Measurements from ENCODE around the gene RAP2A.

DNA sequence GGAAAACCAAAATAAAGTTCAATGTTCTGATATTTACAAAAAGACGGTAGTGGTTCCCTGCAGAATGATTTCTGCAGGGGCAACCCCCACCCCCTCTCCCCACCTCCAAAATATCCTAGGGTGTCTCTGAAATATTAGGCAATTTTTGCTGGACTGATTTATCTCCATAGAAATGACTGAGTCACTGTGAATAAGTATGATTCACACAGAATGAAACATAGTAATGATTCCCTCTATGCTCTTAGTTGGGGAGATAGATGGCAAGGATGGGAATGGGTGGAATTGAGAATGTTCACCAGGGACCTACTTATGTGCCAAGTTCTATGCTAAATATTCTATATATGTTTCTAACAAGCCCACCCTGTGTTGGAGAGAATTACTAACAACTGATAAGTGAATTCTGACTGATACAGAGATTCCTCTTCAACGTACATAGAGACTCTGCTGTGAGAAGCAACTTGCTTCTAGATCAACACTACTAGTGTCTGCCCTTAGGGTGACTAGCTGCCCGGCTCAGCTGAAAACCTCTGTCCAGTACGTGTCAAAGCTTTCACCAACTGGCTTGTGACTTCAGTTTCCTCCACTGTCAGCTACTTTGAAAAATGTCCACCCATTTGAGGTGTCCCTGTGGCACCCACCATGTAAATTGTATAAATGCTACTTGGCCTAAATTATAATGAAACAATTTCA is 38.4 kb upstream of the RAP2A start:
- TF ChIP-seq ZBED1 (IDR thresholded peaks at IDR 0.05; ENCODE audit: borderline replicate concordance) (no peak), MAX (IDR thresholded peaks at IDR 0.05; ENCODE audit: low read depth, low read length) (no peak), RCOR1 (conservative IDR thresholded peaks at IDR 0.05; ENCODE audit: low read depth, low read length) (no peak), TAF1 (IDR thresholded peaks at IDR 0.05; ENCODE audit: borderline replicate concordance, low read depth, low read length) (no peak), HDAC2 (IDR thresholded peaks at IDR 0.05) (no peak), PML (IDR thresholded peaks at IDR 0.05; ENCODE audit: low read length) (no peak), CTCF (IDR thresholded peaks at IDR 0.05 in 2 of 3, conservative IDR thresholded peaks at IDR 0.05 in 1 of 3; ENCODE audit: control insufficient read depth in 2 of 3, extremely low read depth in 1 of 3, insufficient read depth in 1 of 3, low read depth in 3 of 3, low read length in 3 of 3) (no peak), POLR2A (IDR thresholded peaks at IDR 0.05; ENCODE audit: low read depth, low read length) (no peak), ATF3 (IDR thresholded peaks at IDR 0.05; ENCODE audit: borderline replicate concordance, extremely low read depth, low read depth, low read length) (no peak), CHD2 (IDR thresholded peaks at IDR 0.05; ENCODE audit: borderline replicate concordance, low read depth, low read length) (no peak)
- TF ChIP-seq, protein P1, sequence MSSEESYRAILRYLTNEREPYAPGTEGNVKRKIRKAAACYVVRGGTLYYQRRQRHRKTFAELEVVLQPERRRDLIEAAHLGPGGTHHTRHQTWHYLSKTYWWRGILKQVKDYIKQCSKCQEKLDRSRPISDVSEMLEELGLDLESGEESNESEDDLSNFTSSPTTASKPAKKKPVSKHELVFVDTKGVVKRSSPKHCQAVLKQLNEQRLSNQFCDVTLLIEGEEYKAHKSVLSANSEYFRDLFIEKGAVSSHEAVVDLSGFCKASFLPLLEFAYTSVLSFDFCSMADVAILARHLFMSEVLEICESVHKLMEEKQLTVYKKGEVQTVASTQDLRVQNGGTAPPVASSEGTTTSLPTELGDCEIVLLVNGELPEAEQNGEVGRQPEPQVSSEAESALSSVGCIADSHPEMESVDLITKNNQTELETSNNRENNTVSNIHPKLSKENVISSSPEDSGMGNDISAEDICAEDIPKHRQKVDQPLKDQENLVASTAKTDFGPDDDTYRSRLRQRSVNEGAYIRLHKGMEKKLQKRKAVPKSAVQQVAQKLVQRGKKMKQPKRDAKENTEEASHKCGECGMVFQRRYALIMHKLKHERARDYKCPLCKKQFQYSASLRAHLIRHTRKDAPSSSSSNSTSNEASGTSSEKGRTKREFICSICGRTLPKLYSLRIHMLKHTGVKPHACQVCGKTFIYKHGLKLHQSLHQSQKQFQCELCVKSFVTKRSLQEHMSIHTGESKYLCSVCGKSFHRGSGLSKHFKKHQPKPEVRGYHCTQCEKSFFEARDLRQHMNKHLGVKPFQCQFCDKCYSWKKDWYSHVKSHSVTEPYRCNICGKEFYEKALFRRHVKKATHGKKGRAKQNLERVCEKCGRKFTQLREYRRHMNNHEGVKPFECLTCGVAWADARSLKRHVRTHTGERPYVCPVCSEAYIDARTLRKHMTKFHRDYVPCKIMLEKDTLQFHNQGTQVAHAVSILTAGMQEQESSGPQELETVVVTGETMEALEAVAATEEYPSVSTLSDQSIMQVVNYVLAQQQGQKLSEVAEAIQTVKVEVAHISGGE (CRISPR knock-in tag; IDR thresholded peaks at IDR 0.05) = no peak
